Neural progenitor cell (in vitro differentiated cells): ENCODE data around the gene IGSF8. TPM values are rescaled to one million over a fixed set of nuclear protein-coding genes. Genes with fewer than 3 reads are reported as not detected.
"Not testable (repeated sequence)": the region's sequence is repeated elsewhere in the genome, so short reads cannot be mapped to it uniquely, and the experiment has no call there.

Source experiments
- DNase-seq: peaks from one replicate; pipeline ENCODE4 v3.0.0-alpha.2; 2016; ENCODE audit warnings: low spot score
- H2AFZ ChIP-seq: fragments of 200-600 bp; sonication (generic); replicated peaks from 2 replicates; pipeline ENCODE4 v1.6.1; 2016; ENCODE audit warnings: antibody characterized with exemption
- H3F3A ChIP-seq: fragments of 200-600 bp; sonication (generic); 2 replicates; pipeline ENCODE4 v1.6.1; 2016; ENCODE audit warnings: antibody characterized with exemption, low read depth
- H3K27ac ChIP-seq: fragments of 200-600 bp; sonication (generic); 2 replicates; pipeline ENCODE4 v1.5.1; 2016; ENCODE audit warnings: mild to moderate bottlenecking
- H3K27me3 ChIP-seq: fragments of 200-600 bp; sonication (generic); 2 replicates; pipeline ENCODE4 v1.6.1; 2016; ENCODE audit warnings: mild to moderate bottlenecking, moderate library complexity
- H3K36me3 ChIP-seq: fragments of 200-600 bp; sonication (generic); 2 replicates; pipeline ENCODE4 v1.5.1; 2016
- H3K4me1 ChIP-seq: fragments of 200-600 bp; sonication (generic); 2 replicates; pipeline ENCODE4 v1.6.1; 2016; ENCODE audit warnings: mixed run types
- H3K4me2 ChIP-seq: fragments of 200-600 bp; sonication (generic); 2 replicates; pipeline ENCODE4 v1.6.1; 2016
- H3K4me3 ChIP-seq: fragments of 200-600 bp; sonication (generic); 2 replicates; pipeline ENCODE4 v1.5.1; 2016
- H3K79me2 ChIP-seq: fragments of 200-600 bp; sonication (generic); 2 replicates; pipeline ENCODE4 v1.6.1; 2016; ENCODE audit warnings: low read depth
- H3K9ac ChIP-seq: fragments of 200-600 bp; sonication (generic); 2 replicates; pipeline ENCODE4 v1.6.1; 2016
- H3K9me3 ChIP-seq: fragments of 200-600 bp; sonication (generic); 2 replicates; pipeline ENCODE4 v1.5.1; 2016; ENCODE audit warnings: low read depth
- H4K20me1 ChIP-seq: fragments of 200-600 bp; sonication (generic); 2 replicates; pipeline ENCODE4 v1.6.1; 2016; ENCODE audit warnings: low read depth
- H3K27ac Mint-ChIP-seq: 3 replicates; pipeline ENCODE4 v1.8.0; 2021; ENCODE audit warnings: mixed read lengths
- H3K27me3 Mint-ChIP-seq: 2 replicates; pipeline ENCODE4 v1.8.0; 2022; ENCODE audit warnings: low read depth, mild to moderate bottlenecking, inconsistent platforms, moderate library complexity, mixed read lengths; ENCODE audit not compliant: insufficient read depth
- H3K36me3 Mint-ChIP-seq: 3 replicates; pipeline ENCODE4 v1.8.0; 2021; ENCODE audit warnings: mixed read lengths
- H3K4me1 Mint-ChIP-seq: 3 replicates; pipeline ENCODE4 v1.8.0; 2021; ENCODE audit warnings: mixed read lengths
- H3K4me3 Mint-ChIP-seq: 3 replicates; pipeline ENCODE4 v1.8.0; 2021; ENCODE audit warnings: mild to moderate bottlenecking, moderate library complexity, mixed read lengths
- H3K9me3 Mint-ChIP-seq: 3 replicates; pipeline ENCODE4 v1.8.0; 2020; ENCODE audit warnings: mixed read lengths
- CTCF ChIP-seq: fragments of 200-600 bp; sonication (generic); IDR thresholded peaks from 2 replicates; pipeline ENCODE4 v1.5.1; 2017; ENCODE audit warnings: antibody characterized with exemption, mild to moderate bottlenecking
- EZH2 ChIP-seq: fragments of 200-600 bp; sonication (generic); IDR thresholded peaks from 2 replicates; pipeline ENCODE4 v1.6.1; 2017; ENCODE audit warnings: antibody characterized with exemption, mild to moderate bottlenecking, moderate library complexity
- EZH2phosphoT487 ChIP-seq: fragments of 200-600 bp; sonication (generic); IDR thresholded peaks from 2 replicates; pipeline ENCODE4 v1.6.1; 2017; ENCODE audit warnings: antibody characterized with exemption
- total RNA-seq: library from RNA; depleted of rRNA; stranded (reverse); fragments of >200 nt; gene quantifications from 2 replicates; pipeline ENCODE4 v1.2.3, GENCODE V29; 2015; ENCODE audit warnings: low replicate concordance

Gene IGSF8
- total RNA-seq, 1 donor from 2014 or later, result 9.4 TPM

- Mint-ChIP-seq H3K9me3 (no peaks in the 10 kb centered on the region), H3K4me1 (peaks cover 3% of the 10 kb centered on the region), H3K27ac (no peak overlapping the region), H3K27me3 (peaks cover 4% of the 10 kb centered on the region), H3K36me3 (peaks cover 55% of the 10 kb centered on the region), H3K4me3 (no peak overlapping the region)
- peaks cover 3% of the 10 kb centered on the region for H4K20me1 ChIP-seq
- TF ChIP-seq CTCF (no peak), EZH2phosphoT487 (no peak), EZH2 (no peak)
- H3K27ac ChIP-seq, result no peak overlapping the region
- no peak overlapping the region for H3K4me2 ChIP-seq
- no peak for DNase-seq
- H3K27me3 ChIP-seq, result no peaks in the 10 kb centered on the region
- no peak overlapping the region for H3K9ac ChIP-seq
- no peaks in the 10 kb centered on the region for H3K4me1 ChIP-seq
- H3K9me3 ChIP-seq, result no peaks in the 10 kb centered on the region
- no peak overlapping the region for H3K4me3 ChIP-seq
- H2AFZ ChIP-seq, result no peak overlapping the region
- no peaks in the 10 kb centered on the region for H3K79me2 ChIP-seq
- peaks cover 6% of the 10 kb centered on the region for H3K36me3 ChIP-seq
- H3F3A ChIP-seq, result no peaks in the 10 kb centered on the region
These were observed 29.0 kb upstream of the IGSF8 start for GRCh38 chr1:160127381-160127780.

- not testable (repeated sequence) for H3K4me2 ChIP-seq, DNase-seq, H3K4me3 Mint-ChIP-seq, H3K27me3 ChIP-seq, H3K9me3 Mint-ChIP-seq, H3K27me3 Mint-ChIP-seq, H3K27ac Mint-ChIP-seq, H3F3A ChIP-seq, H4K20me1 ChIP-seq, H3K9me3 ChIP-seq, H3K79me2 ChIP-seq, H3K9ac ChIP-seq, H3K4me1 ChIP-seq, H3K27ac ChIP-seq, H3K4me3 ChIP-seq, H2AFZ ChIP-seq, H3K4me1 Mint-ChIP-seq, H3K36me3 ChIP-seq
- peaks cover 52% of the 10 kb centered on the region for H3K36me3 Mint-ChIP-seq
These were observed 27.9 kb upstream of the IGSF8 start for GRCh38 chr1:160126342-160126741.

GRCh38 chr1:160125746-160126145 is 27.3 kb upstream of the IGSF8 start:
- H3K36me3 Mint-ChIP-seq, result peaks cover 47% of the 10 kb centered on the region
- H3K36me3 ChIP-seq, result peaks cover 14% of the 10 kb centered on the region

More at GRCh38 chr1:160125746-160126145, 27.3 kb upstream of the IGSF8 start:
- H3K27me3 ChIP-seq, result no peaks in the 10 kb centered on the region
- H3K4me1 Mint-ChIP-seq, result no peaks in the 10 kb centered on the region
- H3K9ac ChIP-seq, result no peak overlapping the region
- no peak overlapping the region for H3K27ac ChIP-seq
- H3K9me3 Mint-ChIP-seq, result no peaks in the 10 kb centered on the region
- H4K20me1 ChIP-seq, result peaks cover 14% of the 10 kb centered on the region
- no peak overlapping the region for H2AFZ ChIP-seq
- no peak overlapping the region for H3K4me2 ChIP-seq
- H3K4me3 ChIP-seq, result no peak overlapping the region
- H3K4me1 ChIP-seq, result no peaks in the 10 kb centered on the region
- no peaks in the 10 kb centered on the region for H3K9me3 ChIP-seq
- H3K27ac Mint-ChIP-seq, result no peak overlapping the region
- H3K27me3 Mint-ChIP-seq, result peaks cover 4% of the 10 kb centered on the region
- no peak for DNase-seq
- H3K79me2 ChIP-seq, result no peaks in the 10 kb centered on the region
- no peak for TF ChIP-seq CTCF
- no peak for TF ChIP-seq EZH2
- TF ChIP-seq EZH2phosphoT487, result no peak
- H3F3A ChIP-seq, result no peaks in the 10 kb centered on the region
- no peak overlapping the region for H3K4me3 Mint-ChIP-seq
